Activated gamma-delta T cell treated with anti-CD3 and anti-CD28 coated beads, Interleukin-2, amount 50 U/mL, for 16 hours (primary cell): ENCODE measurements around the gene TAF9.
"Not testable (repeated sequence)": the region's sequence is repeated elsewhere in the genome, so short reads cannot be mapped to it uniquely, and the experiment has no call there.

ENCODE experiments used
- DNase-seq: peaks from one replicate; pipeline ENCODE4 v3.0.0-alpha.2; 2020; ENCODE audit warnings: low read depth

TAF9 gene

GRCh38 chr5:69335341-69335935, 33.9 kb downstream of the TAF9 start:
- DNase-seq: no peak

DNA sequence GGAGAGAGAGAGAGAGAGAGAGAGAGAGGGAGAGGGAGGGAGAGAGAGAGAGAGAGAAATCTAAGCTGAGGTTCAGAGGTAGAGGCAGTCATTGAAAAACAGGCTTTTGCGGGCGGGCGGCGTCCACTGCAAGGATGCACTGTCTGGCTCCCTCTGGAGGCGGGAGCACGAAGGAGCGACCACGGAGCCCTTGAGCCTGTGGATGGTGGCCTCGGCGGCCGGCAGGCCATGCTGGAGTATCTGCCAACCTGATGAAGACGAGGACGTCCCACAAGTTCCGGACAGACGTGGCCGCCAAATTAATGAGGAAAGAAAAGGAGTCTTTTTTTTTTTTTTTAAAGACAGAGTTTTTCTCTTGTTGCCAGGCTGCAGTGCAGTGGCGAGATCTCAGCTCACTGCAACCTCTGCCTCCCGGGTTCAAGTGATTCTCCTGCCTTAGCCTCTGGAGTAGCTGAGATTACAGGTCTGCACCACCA, 34.5 kb downstream of the TAF9 start:
- DNase-seq: peak; percentile 45

GRCh38 chr5:69333668-69334315, 35.5 kb downstream of the TAF9 start:
- not testable (repeated sequence) for DNase-seq

- no peak for DNase-seq
Measured at GRCh38 chr5:69331528-69332445, 37.5 kb downstream of the TAF9 start.

DNA sequence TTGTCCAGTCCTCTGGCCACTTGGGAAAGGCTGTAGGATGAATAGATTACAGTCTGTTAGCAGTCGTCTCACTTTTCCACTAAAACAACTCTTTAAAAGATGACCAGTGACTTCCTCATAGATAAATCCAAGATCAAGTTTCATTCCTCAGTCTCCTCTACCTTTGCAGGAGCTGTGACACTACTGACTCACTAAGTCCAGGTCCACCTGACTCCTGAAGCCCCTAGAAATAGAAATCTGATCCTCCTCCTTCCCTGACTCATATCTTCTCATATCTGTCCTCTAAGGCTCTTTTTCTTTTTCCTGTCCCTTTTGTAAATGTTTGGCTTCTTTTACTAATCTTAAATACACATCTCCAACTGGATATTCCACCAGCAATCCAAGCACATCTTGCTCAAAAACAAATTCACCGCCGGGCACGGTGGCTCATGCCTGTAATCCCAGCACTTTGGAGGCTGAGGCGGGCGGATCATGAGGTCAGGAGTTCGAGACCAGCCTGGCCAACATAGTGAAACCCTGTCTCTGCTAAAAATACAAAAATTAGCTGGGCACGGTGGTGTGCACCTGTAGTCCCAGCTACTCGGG, 39.3 kb downstream of the TAF9 start:
- DNase-seq: no peak

DNA sequence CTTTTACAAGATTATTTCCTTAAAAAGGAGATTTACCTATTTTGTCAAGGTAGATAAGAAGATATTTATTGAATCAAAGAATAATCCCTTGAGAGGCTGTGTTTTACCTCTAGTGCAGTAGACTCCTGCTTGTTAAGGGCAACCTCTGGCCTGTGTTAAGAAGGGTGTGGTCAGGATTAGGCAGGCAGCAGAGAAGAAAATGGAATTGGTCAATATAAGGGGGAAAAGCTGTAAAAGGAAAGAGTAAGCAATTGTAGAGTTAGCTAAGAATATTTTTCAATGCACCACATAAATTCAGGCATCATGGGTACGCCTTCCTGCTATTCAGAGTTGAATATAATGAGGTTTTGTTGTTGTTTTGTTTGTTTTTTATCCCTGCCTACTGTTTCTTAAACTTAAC, 43.0 kb downstream of the TAF9 start:
- DNase-seq: no peak

GRCh38 chr5:69317391-69317790, 51.9 kb downstream of the TAF9 start:
- no peak for DNase-seq

DNA sequence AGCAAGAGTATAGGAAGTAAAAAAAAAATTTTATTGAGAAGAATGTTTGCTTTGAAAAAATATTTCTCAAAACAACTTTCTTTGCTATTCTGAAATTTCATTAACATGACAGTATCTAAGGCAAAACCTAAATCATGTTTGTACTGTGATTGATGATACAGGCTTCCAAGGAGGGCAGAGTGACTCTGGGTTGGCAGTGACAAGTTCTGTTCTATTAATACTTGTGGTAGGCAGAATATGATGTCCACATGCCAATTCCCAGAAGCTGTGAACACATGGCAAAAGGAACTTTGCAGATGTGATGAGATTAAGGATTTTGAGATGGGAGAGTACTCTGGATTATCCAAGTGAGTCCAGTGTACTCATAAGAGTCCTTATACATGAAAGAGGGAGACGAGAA, 53.3 kb downstream of the TAF9 start:
- no peak for DNase-seq
